NOMO-1 (cell line): ENCODE data around the gene EPHB4.
A peak's percentile ranks its signal among the peaks of the same experiment; 100 is the strongest.
"Not testable (repeated sequence)": the region's sequence is repeated elsewhere in the genome, so short reads cannot be mapped to it uniquely, and the experiment has no call there.

ENCODE experiments used
- DNase-seq, 2 experiments: peaks; one replicate each; lab custom pipeline; 2025; ENCODE audit not compliant: unreplicated experiment in 2 of 2; lab: John Stamatoyannopoulos, UW

The EPHB4 gene

DNA sequence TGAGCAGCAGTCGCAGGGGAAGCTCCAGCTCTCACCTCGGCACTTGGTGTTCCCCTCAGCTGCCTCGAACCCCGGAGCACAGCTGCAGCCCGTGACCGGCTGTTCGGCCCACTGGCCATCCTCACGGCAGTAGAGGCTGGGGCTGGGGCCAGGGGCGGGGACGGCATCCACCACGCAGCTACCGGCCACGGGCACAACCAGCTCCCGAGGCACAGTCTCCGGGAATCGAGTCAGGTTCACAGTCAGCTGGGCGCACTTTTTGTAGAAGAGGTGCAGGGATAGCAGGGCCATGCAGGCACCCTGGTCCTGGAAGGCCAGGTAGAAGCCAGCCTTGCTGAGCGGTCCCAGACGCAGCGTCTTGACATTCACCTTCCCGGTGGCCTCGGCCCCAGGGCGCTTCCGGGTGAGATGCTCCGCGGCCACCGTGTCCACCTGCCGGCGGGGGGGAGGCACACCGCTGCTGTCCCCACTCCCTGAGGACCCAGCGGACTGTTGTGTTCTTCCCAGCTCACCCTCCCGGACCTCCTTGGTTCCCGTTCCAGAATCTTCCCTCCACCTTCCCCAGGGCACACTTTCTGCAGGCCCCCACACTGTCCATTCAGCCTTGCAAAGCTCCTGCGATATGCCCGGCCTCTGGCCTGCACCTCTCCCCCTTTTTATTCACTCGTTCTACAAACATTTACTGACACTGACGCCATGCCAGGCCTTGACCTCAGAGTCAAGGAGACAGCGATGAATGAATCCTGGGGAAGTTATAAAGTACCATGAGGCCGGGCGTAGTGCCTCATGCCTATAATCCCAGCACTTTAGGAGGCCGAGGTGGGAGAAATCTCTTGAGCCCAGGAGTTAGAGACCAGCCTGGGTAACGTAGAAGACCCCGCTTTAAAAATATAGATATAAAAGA, 4.8 kb downstream of the EPHB4 start:
- DNase-seq, result no peak

DNA sequence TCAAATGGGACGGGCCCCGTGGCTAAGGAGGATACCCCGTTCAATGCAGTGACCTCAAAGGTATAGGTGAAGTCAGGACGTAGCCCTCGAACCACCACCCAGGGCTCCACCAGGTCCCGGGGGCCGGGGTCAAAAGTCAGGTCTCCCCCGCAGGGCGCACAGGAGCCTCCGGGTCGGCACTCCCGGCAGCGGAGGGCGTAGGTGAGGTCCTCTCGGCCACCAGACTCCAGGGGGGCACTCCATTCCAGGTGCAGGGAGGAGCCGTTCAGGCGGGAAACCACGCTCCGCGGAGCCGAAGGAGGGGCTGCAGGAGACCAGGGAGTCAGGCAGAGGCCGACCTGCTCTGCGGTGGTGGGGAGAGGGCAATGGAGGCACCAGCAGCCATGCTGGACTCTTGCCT, 7.7 kb downstream of the EPHB4 start:
- no peak for DNase-seq

DNA sequence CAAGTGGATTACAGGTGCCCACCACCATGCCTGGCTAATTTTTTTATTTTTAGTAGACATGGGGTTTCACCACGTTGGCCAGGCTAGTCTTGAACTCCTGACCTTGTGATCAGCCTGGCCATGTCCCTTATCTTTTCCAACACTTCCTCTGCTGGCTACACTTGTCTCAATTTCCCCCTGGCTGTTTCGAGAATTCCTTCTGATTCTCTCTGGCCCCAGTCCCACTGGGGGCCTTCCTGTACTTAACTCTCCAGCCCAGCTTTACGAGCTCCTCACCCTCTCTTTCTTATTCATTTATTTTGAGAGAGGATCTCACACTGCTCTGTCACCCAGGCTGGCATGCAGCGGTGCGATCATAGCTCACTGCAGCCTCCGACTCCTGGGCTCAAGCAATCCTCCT, 8.5 kb downstream of the EPHB4 start:
- DNase-seq, result no peak

DNA sequence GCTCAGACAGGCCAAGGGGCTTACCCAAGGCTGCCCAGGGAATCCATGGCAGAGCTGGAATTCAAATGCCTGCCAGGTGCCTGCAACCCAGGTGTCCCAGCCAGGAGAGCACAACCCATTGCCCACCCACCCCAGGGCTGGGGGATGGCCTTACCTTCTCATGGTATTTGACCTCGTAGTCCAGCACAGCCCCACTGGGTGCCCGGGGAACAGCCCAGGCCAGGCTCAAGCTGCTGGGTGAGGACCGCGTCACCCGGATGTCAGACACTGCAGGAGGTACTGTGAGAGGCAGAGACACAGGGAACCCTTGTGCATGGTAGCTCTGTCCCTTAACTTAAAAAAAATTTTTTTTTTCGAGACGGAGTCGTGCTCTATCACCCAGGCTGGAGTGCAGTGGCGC, 9.0 kb downstream of the EPHB4 start:
- DNase-seq, result no peak

DNA sequence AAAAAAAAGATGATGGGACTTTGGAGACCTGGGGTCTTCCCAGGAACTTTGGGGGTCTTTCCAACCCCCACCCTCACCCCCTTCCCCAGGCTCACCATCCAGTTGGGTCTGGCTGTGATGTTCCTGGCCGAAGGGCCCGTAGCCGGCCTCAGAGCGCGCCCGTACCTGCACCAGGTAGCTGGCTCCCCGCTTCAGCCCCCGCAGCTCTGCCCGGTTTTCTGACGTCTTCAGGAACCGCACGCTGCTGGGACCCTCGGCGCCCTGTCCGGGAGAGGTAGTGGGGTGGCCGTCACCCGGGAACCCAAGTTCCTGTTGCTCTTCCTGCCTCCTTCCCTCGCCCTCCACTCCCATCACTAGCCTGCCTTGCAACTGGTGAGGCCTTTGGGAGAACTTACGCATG, 10.2 kb downstream of the EPHB4 start:
- no peak for DNase-seq

DNA sequence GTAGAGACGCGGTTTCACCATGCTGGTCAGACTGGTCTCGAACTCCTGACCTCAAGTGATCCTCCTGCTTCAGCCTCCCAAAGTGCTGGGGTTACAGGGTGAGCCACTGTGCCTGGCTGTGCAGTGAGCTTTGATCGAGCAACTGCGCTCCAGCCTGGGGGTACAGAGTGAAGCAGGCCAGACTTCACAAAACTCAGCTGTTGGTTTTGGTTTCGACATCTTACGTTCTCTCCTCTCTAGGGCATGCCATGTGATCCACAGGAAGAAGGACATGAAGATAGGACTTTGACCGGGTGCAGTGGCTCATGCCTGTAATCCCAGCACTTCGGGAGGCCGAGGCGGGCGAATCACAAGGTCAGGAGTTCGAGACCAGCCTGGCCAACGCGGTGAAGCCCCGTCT, 10.8 kb downstream of the EPHB4 start:
- not testable (repeated sequence) for DNase-seq

DNA sequence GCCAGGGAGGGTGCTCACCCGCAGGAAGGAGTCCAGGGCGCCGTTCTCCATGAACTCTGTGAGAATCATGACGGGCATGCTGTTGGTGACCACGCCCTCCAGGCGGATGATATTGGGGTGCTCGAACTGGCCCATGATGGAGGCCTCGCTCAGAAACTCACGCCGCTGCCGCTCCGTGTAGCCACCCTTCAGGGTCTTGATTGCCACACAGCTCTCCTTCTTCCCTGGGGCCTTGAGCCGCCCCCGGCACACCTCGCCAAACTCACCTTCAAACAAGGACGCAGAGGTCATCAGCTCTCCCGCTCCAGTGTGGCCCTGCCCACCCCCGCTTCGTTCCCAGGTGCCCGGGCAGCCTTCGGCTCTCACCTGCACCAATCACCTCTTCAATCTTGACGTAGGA, 14.6 kb downstream of the EPHB4 start:
- no peak for DNase-seq

DNA sequence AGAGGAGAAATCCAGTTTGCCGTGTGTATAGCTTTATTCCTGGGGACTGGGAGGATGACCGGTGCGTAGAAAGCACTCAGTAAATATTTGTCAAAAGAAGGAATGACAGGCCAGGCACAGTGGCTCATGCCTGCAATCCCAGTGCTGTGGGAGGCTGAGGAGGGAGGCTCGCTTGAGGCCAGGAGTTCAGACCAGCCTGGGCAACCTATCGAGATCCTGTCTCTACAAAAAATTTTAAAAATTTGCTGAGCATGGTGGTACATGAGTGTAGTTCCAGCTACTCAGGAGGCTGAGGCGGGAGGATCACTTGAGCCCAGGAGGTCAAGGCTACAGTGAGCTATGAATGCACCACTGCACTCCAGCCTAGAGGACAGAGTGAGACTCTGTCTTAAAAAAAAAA, 15.8 kb downstream of the EPHB4 start:
- no peak for DNase-seq

DNA sequence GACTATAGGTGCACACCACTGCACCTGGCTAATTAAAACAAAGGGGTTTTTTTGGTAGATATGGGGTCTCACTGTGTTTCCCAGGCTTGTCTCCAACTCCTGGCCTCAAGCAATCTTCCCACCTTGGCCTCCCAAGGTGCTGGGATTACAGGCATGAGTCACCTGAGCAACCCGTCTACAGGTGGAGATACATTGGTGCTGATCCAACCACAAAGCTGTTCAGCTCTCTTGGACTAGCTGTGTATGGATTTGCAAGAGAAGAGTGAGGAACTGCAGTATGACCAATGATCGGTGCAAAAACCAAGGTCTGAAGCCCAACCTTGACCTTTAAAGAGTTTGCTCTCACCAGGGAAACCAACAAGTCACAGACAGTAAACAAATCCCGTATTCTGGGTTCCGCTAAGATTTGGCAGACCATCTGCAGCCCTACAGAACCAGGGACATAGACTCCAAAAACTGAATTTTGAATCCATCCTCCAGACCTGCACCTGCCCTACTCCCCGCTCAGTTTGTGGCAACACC, 18.9 kb downstream of the EPHB4 start:
- DNase-seq, result no peak

DNA sequence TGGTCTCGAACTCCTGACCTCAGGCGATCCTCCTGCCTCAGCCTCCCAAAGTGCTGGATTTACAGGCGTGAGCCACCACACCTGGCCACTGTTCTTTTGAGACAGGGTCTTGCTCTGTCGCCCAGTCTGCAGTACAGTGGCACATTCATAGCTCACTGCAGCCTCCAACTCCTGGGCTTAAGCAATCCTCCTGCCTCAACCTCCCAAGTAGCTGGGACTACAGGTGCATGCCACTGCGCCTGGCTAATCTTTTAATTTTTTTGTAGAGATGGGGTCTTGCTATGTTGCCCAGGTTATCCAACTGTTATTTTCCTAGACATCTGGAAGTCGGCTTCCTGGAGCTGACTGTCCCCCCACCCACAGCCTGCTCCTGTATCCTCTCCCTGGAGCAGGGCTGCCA, 20.4 kb downstream of the EPHB4 start:
- not testable (repeated sequence) for DNase-seq

DNA sequence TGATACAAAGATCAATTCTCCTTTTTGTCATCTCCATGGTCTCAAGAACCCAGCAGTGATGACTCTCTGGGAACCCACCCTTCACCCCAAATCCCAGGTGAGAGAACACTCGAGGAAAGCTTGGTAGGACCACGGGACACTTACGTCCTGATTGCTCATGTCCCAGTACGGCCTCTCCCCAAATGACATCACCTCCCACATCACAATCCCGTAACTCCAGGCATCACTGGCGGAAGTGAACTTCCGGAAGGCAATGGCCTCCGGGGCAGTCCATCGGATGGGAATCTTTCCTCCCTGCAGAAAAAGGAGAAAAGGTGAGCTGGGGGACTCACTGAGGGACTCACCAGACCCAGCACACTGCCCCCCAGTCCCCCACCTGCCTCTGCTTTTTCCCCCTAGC, 21.0 kb downstream of the EPHB4 start:
- DNase-seq, result no peak

DNA sequence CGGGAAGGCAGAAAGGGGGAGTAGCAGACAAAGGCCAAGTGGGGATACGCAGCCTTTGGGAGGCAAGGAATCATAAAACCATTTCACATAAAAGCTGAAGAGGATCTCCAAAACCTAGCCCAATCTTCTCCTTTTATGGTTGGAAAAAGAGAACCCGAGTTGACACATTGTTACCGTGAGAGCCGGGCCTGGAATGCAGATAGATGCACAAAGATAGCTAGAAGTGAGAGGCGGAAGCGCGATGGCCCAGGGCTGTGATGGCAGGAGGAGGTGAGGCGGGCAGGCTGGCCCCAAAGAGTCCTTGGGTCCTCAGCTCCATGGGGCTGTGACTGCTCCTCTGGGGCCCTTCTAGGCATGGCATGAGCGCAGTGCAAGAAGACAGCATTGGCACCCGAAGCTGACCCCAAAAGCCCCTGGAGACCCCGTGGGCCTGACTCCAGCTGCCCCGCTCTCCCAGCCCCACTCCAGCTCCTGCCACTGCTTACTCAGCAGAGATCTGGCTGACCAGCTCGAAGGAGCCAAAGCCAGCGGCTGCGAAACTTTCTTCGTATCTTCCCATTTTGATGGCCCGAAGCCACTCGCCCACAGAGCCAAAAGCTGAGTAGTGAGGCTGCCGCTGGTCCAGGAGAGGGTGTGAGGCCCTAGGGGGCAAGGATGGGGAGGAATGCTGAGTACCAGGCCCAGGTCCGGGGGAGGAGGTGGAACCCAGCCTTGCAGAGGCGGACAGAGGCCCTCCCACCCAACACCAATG, 22.5 kb downstream of the EPHB4 start:
- no peak for DNase-seq

DNA sequence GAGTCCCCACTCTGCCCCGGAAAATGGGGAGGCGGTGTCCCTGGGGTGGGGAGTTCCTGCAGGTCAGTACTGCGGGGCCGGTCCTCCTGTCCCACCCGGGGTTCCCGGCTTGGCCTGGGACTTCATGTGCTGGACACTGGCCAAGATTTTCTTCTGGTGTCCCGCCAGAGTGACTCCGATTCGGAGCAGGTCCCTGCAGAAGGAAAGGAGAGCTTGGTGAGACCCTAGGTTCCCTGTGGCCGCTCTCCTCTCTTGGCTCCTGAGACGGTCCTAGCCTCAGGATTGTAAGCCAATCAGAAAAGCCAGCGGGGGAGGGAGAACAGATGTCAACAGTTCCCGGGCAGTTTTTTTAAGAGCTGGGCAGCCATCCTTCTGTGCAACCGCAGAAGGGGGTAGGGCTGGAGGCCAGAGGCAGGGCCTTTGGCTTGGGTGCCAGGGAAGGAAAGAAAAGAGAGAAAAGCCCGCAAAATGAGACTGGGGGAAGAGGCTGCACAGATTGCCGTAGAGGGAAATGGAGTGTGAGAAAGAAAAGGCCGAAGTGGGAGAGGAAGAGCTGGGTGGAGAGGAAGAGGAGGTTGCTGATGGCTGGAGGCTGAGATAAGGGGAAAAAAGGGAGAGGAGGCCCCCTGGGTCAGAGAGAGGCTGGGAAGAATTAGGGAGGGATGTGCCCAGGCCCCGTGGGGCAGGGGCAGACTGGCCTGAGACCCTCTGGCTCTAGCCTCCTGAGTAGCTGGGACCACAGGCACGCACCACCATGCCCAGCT, 23.7 kb downstream of the EPHB4 start:
- peak; percentile 94 to 95 for DNase-seq

DNA sequence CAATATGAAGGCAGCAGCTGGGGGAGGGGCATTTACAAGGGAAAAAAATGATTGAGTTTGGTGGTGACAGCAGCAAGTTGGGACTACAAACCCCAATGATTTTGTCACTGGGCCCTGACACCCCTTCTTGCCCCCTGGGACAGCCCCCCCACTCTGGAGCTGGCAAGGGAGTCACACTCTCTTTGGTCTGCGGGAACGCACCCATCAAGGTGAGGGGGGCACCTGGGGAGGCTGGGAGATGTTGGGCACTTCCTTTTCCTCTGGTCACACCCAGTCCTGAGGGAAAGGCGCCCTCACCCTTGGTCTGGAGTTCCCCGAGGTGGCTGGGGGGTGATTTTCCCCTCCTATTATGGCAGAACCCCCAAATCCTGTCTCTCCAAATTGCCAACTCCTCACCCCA, 24.4 kb downstream of the EPHB4 start:
- no peak for DNase-seq

DNA sequence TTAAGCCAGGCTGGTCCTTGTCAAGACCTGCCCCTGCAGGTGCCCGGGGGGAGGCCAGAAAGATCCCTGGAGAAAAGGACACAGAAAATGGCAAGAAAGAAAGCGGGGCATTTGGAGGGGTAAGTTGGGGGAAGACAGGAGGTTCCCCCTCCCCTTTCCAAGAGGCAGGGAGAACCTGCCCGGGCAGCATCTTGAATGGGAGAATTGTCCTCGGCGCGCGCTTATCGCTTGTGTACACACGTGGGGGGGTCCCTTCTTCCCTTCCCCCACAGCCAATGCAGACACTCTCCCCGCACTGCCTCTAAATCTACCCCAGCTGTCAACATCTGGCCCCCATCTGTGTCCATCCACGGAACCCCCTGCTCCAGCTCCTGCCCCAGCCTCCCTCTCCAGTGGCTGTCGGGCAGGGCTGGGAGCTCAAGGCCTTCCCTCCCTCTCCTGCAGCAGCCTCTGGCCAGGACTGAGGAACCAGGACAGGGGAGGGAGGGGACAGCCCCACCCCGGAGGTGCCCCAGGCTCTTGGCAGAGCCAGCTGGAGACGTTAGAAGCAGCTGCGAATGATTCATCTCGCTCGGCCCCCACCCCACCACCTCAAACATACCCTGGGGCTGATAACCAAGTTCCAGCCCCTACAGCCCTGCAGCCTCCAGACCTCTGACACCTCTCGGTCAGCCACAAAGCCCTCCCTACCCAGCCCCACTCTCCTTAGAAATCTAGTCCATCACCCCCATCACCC, 25.3 kb downstream of the EPHB4 start:
- DNase-seq, result no peak

DNA sequence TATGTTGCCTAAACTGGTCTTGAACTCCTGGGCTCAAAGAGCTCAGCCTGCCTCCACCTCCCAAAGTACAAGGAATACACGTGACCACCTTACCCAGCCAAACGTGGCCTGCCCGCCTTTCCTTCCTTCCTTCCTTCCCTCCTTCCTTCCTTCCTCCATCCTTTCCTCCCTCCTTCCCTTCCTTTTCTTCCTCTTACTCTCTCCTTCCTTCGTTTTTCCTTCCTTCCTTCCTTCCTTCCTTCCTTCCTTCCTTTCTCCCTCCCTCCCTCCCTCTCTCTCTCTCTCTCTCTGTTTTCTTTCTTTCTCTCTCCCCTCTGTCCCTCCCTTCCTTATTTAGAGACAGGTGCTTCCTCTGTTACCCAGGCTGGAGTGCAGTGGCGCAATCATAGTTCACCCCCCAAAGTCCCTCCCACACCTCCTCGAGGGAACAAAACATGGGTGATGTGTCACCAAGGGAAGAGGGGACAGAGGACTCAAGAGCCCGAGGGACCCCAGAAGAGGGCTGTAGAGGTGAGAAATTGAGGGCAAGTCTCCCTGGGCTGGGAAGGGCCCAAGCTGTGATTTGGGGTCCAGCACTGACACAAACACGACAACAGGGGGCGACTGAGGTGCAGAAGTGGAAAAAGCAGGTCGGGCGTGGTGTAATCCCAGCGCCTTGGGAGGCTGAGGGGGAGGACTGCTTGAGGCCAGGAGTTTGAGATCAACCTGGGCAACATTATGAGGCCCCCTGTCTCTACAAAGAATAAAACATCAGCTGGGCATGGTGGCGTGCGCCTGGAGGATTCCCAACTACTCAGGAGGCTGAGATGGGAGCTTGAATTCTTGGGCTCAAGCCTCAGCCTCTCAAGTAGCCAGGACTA, 28.1 kb downstream of the EPHB4 start:
- peak; percentile 71 to 81 for DNase-seq

DNA sequence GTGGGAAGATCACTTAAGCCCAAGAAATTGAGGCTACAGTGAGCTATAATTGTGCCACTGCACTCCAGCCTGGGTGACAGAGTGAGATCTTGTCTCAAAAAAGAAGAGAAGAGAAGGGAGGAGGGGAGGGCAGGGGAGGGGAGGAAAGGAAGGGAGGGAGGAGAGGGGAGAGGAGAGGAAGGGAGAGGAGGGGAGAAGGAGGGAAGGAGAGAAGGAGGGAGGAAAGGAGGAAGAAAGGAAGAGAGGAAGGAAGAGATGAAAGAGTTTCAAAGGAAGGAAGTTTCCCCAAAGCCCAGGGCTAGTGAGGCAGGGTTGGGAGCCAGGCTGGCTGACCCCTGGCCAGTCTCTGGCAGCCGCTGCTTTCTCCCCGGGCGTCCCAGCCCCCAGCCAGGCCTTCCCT, 32.6 kb downstream of the EPHB4 start:
- no peak for DNase-seq

DNA sequence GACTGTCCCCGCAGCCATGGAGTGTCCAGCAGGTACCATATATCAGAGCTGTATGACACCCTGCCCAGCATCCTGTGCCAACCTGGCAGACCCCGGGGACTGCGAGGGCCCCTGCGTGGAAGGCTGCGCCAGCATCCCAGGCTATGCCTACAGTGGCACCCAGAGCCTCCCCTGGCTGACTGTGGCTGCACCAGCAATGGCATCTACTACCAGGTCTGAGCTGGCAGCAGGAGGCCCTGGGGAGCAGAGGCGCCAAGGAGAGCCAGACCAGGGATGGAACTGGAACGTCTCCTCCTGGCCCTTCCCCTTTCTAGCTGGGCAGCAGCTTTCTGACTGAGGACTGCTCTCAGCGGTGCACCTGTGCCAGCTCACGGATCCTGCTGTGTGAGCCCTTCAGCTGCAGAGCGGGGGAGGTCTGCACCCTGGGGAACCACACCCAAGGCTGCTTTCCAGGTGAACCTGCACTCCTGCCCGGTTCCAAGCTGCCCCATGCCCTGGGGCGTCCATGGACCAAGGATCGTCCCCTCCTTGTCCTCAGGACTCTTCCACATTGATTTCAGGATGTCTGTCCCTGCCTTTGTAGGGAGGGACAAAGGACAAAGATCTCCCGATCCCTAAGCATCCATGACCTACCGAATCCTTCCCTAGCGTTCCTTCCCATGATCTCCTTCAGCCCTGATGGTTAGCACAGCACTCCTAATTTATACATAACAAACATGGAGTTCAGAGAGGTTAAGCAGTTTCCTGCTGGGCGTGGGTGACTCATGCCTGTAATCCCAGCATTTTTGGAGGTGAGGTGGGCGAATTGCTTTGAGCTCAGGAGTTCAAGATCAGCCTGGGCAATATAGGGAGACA, 33.3 kb downstream of the EPHB4 start:
- no peak for DNase-seq
